ENCODE data around the gene TLK1. TPM values are rescaled to one million over a fixed set of nuclear protein-coding genes. Genes with fewer than 3 reads are reported as not detected.

TLK1 gene
- total RNA-seq, 4 donors from 2014 or later, result 32.2 to 64.3 (median 45.4) TPM

GRCh38 chr2:170968205-170969003, 192.3 kb downstream of the TLK1 start:
- Histone ChIP-seq H3K4me3 (no peak overlapping the region), H3K27me3 (no peaks in the 10 kb centered on the region), H3K9me3 (no peaks in the 10 kb centered on the region), H3K27ac (no peak overlapping the region), H3K4me1 (peaks cover 0 to 13% (median 4%) of the 10 kb centered on the region in 3 donors), H3K36me3 (peaks cover 0 to 48% of the 10 kb centered on the region in 2 donors)
- WGBS, 2 donors (ENCODE audit: low coverage in 1 of 2), result 67 to 76% methylated on average over 9 of the region's 12 CpGs
- ATAC-seq, result no peak
- no peak for TF ChIP-seq POLR2AphosphoS5 (IDR thresholded peaks at IDR 0.05)
- TF ChIP-seq, protein P1, sequence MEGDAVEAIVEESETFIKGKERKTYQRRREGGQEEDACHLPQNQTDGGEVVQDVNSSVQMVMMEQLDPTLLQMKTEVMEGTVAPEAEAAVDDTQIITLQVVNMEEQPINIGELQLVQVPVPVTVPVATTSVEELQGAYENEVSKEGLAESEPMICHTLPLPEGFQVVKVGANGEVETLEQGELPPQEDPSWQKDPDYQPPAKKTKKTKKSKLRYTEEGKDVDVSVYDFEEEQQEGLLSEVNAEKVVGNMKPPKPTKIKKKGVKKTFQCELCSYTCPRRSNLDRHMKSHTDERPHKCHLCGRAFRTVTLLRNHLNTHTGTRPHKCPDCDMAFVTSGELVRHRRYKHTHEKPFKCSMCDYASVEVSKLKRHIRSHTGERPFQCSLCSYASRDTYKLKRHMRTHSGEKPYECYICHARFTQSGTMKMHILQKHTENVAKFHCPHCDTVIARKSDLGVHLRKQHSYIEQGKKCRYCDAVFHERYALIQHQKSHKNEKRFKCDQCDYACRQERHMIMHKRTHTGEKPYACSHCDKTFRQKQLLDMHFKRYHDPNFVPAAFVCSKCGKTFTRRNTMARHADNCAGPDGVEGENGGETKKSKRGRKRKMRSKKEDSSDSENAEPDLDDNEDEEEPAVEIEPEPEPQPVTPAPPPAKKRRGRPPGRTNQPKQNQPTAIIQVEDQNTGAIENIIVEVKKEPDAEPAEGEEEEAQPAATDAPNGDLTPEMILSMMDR (IDR thresholded peaks at IDR 0.05), result no peak
- TF ChIP-seq EP300 (IDR thresholded peaks at IDR 0.05), result no peak

DNA sequence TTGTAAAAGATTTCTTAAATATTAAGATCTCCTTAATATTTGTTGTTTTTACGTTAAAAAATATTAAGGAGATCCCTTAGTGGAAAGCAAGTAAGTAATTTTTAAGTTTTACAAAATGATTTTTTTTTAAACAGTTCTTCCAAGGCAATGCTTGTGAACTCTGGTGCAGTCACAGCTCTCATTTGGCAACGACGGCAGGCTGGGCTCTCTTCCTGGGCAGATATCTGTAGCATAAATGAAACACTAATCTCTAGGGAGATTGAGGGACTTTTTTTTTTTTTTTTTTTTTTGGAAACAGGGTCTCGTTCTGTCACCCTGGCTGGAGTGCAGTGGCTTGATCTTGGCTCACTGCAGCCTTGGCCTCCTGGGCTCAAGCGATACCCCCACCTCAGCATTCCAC, 193.1 kb downstream of the TLK1 start:
- WGBS, 2 donors (ENCODE audit: low coverage in 1 of 2), result 49 to 61% methylated on average over 3 to 4 of the region's 5 CpGs
- ATAC-seq, result no peak

DNA sequence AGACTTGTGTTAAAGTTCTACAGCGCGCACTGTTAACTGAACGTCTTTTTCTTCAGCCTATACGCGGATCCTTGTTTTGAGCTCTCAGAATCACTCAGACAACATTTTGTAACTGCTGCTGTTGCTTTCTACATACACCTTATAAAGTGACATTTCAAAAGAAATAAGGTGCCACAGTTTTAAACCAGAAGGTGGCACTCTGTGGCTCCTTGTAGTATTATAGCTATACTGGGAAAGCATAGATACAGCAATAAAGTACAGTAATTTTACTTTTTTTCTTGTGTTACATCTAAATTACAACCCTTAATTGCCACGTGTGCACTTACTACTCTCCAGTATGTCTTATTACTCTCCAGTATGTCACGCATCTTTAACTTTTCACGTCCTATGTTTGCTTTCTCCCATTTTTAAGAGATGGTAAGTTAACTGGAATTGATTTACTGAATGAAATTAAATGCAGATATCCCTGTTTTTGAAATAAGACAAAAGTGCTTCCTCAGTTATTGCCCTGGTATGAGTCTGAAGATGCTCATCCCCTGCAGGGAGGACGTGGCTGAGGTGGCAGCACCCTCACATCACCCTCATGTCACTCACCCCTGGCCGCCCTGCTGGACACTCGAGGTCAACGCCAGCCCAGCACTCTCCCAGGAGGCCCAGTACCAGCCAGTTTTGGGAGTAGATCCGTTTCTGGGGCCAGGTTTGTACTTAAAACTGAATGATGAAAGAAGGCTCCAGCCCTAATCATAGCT, 193.9 kb downstream of the TLK1 start:
- ATAC-seq, result no peak
- 69 to 77% methylated on average over 7 to 12 of the region's 13 CpGs for WGBS, 2 donors (ENCODE audit: low coverage in 1 of 2)
- H3K36me3 ChIP-seq, result peaks cover 0 to 64% of the 10 kb centered on the region in 2 donors

More for the DNA sequence above, 193.1 kb downstream of the TLK1 start:
- Histone ChIP-seq H3K27me3 (no peaks in the 10 kb centered on the region), H3K4me3 (no peak overlapping the region), H3K4me1 (peaks cover 0 to 4% (median 0%) of the 10 kb centered on the region in 3 donors), H3K27ac (peak overlapping the region in 1 of 4 donors; percentile 3), H3K36me3 (peaks cover 0 to 56% of the 10 kb centered on the region in 2 donors), H3K9me3 (no peaks in the 10 kb centered on the region)
- TF ChIP-seq EP300 (IDR thresholded peaks at IDR 0.05) (no peak), POLR2A (IDR thresholded peaks at IDR 0.05) (no peak), POLR2AphosphoS5 (IDR thresholded peaks at IDR 0.05) (no peak)
- TF ChIP-seq, protein P1 (IDR thresholded peaks at IDR 0.05), result no peak

GRCh38 chr2:170965446-170966225, 195.1 kb downstream of the TLK1 start:
- H3K4me1 ChIP-seq, result no peaks in the 10 kb centered on the region
- TF ChIP-seq POLR2AphosphoS5 (IDR thresholded peaks at IDR 0.05), result no peak
- peaks cover 0 to 75% of the 10 kb centered on the region in 2 donors for H3K36me3 ChIP-seq
- peak overlapping the region in 1 of 4 donors; percentile 12 for H3K27ac ChIP-seq
- no peaks in the 10 kb centered on the region for H3K9me3 ChIP-seq
- H3K4me3 ChIP-seq, result no peak overlapping the region
- H3K27me3 ChIP-seq, result no peaks in the 10 kb centered on the region
- WGBS, 2 donors (ENCODE audit: low coverage in 1 of 2), result 69 to 73% methylated on average over 4 to 11 of the region's 20 CpGs
- ATAC-seq, result no peak

More for the DNA sequence above, 193.9 kb downstream of the TLK1 start:
- Histone ChIP-seq H3K9me3 (no peaks in the 10 kb centered on the region), H3K4me3 (no peak overlapping the region), H3K4me1 (no peaks in the 10 kb centered on the region), H3K27me3 (no peaks in the 10 kb centered on the region), H3K27ac (peak overlapping the region in 1 of 4 donors; percentile 3)
- TF ChIP-seq, protein P1 (IDR thresholded peaks at IDR 0.05), result no peak
- TF ChIP-seq POLR2AphosphoS5 (IDR thresholded peaks at IDR 0.05), result no peak
- no peak for TF ChIP-seq POLR2A (IDR thresholded peaks at IDR 0.05)
- TF ChIP-seq EP300 (IDR thresholded peaks at IDR 0.05), result no peak

DNA sequence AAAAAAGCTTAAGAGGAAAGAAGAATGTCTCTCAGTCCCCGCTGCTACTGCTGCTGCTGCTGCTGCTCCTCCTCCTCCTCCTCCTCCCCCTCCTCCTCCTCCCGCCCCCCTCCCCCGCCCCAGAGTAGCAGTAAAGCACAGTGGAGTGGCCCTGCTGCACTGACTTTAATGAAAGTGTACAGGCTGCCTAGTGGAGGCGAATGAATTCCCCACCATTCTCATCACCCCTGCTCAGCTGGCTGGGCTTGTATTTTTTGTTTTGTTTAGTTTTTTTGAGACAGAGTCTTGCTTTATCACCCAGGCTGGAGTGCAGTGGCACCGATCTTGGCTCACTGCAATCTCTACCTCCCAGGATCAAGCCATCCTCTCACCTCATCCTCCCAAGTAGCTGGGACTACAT, 197.3 kb downstream of the TLK1 start:
- Histone ChIP-seq H3K4me1 (no peaks in the 10 kb centered on the region), H3K36me3 (peaks cover 0 to 96% of the 10 kb centered on the region in 2 donors), H3K27me3 (no peaks in the 10 kb centered on the region), H3K9me3 (no peaks in the 10 kb centered on the region), H3K4me3 (no peak overlapping the region), H3K27ac (no peak overlapping the region)
- WGBS, 2 donors (ENCODE audit: low coverage in 1 of 2), result 40 to 69% methylated on average over 1 to 3 of the region's 5 CpGs
- no peak for ATAC-seq
- TF ChIP-seq POLR2AphosphoS5 (IDR thresholded peaks at IDR 0.05) (no peak), EP300 (IDR thresholded peaks at IDR 0.05) (no peak), POLR2A (IDR thresholded peaks at IDR 0.05) (no peak)
- TF ChIP-seq, protein P1 (IDR thresholded peaks at IDR 0.05), result no peak
